GM18907 (cell line): ENCODE results near the gene CYP2R1.

ENCODE experiments used
- ATAC-seq: cut with Tn5 transposase; IDR thresholded peaks from one replicate; pipeline ENCODE4 v1.9.1; 2021; ENCODE audit warnings: mild to moderate bottlenecking, moderate library complexity; ENCODE audit not compliant: unreplicated experiment

CYP2R1 gene, protein sequence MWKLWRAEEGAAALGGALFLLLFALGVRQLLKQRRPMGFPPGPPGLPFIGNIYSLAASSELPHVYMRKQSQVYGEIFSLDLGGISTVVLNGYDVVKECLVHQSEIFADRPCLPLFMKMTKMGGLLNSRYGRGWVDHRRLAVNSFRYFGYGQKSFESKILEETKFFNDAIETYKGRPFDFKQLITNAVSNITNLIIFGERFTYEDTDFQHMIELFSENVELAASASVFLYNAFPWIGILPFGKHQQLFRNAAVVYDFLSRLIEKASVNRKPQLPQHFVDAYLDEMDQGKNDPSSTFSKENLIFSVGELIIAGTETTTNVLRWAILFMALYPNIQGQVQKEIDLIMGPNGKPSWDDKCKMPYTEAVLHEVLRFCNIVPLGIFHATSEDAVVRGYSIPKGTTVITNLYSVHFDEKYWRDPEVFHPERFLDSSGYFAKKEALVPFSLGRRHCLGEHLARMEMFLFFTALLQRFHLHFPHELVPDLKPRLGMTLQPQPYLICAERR

GRCh38 chr11:14892036-14892556 is at the start of gene CYP2R1:
Gene CYP2R1 (minus strand): TSS chr11:14892231. CDS start chr11:14892205, 26 bp downstream.
- peak; percentile 96 for ATAC-seq

GRCh38 chr11:14938936-14939335 is 46.9 kb upstream of the CYP2R1 start:
- ATAC-seq = no peak

- no peak for ATAC-seq
These were observed 42.8 kb upstream of the CYP2R1 start for GRCh38 chr11:14934641-14935351.

DNA sequence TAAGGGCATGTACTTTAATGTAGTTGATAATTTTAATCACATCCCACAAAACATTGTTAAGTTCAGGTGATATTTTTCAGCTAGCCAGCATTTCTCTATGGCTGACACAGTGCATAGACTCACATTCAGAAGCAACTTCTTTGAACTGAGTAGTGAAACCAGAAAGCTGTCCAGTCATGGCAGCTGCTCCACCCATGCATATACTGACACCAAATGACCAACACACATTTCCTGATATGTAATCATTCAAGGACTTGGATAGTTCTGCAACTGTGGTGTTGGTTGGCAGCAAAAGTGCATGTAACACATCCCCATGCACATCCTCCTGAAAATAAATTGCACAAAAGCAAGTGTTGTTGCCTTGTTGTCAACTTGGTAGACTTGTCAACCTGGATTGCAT is 40.4 kb upstream of the CYP2R1 start:
- no peak for ATAC-seq

GRCh38 chr11:14930369-14930768 is 38.3 kb upstream of the CYP2R1 start:
- no peak for ATAC-seq

DNA sequence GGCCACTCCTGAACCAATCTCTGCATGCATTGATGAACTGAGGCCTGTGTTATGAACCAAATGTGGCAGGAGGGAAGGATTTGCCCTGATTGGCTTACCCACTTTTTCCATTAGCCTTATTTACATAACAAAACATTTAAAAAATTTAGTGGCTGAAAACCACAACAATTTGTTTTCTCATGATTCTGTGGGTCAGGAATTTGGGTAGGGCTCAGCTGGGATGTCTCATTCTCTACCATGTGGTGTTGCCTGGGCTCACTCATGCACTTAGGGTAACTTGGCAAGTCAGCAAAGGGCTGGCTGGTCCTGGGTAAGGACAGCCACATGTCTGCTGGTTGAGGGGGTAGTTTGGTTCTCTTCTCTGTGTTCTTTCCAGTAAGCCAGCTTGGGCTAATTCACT is 35.1 kb upstream of the CYP2R1 start:
- ATAC-seq = no peak

DNA sequence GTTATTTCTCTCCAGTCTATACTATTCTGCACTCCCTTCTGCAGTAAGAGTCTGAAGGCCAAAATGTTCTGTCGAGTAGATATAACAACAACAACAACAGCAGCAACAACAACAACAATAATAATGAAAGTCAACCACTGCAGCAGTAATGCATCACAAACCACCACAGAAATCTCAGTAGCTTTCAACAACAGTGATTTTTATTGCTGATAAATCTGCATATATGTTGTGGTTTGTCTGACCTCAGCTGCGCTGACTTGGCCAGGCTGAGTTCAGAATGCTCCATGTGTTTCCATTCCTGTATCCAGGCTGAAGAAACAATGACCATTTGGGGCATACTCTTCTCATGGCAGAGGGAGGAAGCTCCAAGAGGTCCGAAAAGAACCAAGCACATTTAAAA is 32.3 kb upstream of the CYP2R1 start:
- ATAC-seq = no peak

GRCh38 chr11:14916403-14916802 is 24.4 kb upstream of the CYP2R1 start:
- no peak for ATAC-seq

DNA sequence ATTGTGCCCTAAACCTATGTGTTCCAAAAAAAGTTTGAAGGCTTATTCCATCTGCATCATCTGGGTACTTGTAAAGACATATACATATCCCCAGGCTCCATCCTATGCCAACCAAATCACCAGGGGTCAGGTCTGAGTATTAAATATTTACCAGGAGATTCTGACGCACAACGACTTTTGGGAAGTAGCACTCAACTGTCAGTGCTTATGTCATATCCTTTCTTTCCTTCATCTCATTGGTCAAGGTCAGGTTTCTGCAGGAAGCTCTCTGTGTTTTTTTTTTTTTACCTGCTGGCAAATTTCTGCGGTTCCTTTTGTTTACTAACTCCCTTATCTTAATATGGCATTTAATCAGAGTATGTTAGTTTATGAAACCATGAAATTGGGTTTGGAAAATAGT is 22.5 kb upstream of the CYP2R1 start:
- no peak for ATAC-seq

DNA sequence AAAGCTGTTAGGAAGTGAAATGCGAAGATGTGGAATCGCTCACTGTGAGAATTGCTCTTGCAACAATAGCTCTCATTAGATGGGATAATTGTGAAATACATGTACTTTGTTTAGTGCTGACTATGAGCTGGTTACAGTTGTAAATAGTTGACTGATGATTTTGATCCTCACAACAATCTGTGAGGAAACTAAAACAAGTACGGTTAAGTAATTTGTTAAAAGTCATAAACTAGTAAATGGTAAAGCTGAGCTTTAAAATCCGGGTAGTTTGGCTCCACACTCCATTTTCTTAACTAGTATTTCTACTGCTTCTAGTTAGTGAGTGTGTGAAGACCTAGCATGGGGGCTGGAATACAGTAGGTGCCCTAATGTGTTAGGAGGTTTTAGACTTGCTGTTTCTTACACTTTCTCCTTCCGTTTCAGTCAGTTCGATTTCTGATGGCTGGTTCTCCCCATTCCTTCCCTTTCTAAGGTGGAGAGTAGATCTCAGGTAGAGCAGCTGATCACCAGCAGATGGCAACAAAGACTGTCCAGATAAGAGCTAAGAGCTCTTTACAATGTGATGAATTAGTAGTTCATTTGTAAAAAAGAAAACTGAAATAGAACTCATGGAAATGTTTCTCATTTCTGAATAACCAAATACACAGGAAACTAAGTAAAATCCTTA is 16.3 kb upstream of the CYP2R1 start:
- ATAC-seq = no peak

DNA sequence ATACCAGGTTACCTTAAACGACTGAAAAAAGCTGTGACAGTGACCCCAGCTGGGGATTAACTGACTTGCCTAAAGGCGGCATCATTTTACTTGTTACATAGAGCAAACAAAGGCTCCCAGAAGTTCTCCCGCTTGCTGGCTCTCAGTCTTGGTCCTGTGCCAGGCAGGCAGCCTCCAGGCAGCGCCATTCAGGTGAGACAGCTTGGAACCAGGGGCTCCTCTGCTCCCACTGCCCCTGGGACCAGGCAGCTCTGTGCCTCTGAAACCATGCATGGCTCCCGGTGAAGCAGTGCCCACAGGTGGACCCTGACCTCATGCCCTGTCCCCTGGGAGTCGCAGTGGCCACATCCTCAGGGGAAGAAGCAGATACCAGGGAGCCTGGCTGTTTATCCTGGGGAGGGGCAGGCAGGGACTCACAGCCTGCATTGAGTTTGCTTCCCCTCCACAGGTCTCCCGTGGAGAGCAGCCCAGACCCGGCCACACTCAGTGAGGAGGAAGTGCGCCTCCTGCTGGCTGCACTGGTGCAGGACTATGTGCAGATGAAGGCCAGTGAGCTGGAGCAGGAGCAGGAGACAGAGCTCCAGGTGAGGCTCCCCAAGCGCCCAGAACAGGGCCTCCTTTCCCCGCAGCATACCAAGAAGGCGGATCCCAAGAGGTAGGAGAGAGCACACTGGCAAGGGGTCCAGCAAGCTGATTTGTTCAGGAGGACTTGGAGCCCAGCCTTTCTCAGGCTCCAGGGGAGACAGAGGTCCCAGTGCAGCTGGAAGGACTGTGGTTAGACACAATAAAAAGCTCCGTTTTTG is 15.6 kb upstream of the CYP2R1 start:
- ATAC-seq = peak; percentile 56

DNA sequence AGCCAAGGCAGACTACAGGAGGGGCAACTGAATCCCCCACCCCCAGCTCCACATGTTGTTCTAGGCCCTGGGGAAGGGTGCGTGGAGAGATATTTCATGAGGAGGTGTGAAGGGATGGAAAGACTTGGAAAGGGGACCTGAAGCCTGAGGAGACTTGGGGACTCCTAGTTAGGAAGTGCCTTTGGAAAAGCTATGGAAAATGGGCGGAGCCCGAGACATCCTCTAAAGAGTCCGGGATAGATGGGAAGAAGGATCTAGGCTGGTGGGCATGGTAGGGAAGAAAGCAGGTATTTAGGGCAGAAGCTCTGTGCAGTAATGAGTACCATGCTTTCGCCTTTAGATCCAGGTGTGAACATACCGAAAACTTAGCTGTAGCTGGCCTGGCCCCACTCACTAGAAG is 15.0 kb upstream of the CYP2R1 start:
- no peak for ATAC-seq

DNA sequence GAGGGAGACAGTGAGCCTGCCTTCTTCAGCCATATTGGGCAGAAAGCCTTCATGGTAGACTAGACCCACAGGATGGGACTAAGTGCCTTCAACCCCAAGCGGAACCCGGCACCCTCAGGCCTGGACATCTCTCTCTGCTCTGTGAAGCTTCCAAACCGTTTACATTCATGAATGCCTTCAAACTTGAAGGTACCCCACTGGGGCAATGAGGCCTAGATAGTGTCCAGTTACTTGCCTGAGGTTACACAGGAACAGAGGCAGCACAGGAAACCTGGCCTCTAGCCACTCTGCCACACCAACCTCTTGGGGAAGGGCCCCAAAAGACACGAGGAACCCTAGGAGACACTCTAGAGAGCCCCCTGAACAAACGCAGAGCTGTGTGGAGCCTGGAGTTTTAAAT is 14.5 kb upstream of the CYP2R1 start:
- ATAC-seq = no peak

- peak; percentile 74 for ATAC-seq
These were observed 13.3 kb upstream of the CYP2R1 start for GRCh38 chr11:14905104-14906033.

DNA sequence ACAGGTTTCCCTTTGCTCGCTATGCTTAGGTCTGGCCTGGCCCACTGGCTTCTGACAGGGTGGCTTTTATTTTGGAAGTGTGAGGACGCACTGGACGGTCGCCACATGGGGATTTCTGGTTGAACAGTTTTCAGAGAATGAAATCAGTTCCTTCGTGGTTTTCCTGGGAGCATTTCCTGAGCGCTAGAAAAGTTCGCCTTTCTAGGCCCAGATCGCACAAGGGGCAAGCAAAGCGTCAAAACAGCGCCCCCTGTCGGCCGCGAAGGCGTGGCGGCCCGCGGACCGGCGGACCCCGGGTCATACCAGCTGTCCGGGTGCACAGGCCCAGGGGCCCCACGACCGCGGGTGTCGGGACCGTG is 12.7 kb upstream of the CYP2R1 start:
- peak; percentile 42 for ATAC-seq

GRCh38 chr11:14902650-14903350 is 10.8 kb upstream of the CYP2R1 start:
- ATAC-seq = no peak

GRCh38 chr11:14898906-14899305 is 6.9 kb upstream of the CYP2R1 start:
- ATAC-seq = no peak

DNA sequence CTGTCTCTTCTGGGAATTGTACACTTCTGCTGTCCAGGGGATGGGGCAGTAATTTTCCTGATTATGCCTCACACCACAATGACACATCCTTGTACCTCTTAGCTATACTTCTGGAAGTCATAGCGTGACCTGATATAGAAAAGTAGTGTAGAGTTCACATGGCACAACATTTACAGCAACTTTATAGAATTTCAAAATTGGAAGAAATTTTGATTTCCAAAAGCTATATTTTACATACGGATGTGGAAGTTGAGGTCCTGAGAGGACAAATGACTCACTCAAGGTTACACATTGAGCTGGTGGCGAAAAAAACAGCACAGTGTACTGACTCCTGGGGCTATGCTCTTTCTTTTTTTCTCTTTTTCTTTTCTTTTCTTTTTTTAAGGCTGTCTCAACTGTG is 6.3 kb upstream of the CYP2R1 start:
- ATAC-seq = no peak
